DMS153 (cell line): ENCODE results near the gene FUT1.
"Not testable (repeated sequence)": the region's sequence is repeated elsewhere in the genome, so short reads cannot be mapped to it uniquely, and the experiment has no call there.

Experiments used
- DNase-seq: peaks from one replicate; lab custom pipeline; 2025; lab: John Stamatoyannopoulos, UW

Gene FUT1

DNA sequence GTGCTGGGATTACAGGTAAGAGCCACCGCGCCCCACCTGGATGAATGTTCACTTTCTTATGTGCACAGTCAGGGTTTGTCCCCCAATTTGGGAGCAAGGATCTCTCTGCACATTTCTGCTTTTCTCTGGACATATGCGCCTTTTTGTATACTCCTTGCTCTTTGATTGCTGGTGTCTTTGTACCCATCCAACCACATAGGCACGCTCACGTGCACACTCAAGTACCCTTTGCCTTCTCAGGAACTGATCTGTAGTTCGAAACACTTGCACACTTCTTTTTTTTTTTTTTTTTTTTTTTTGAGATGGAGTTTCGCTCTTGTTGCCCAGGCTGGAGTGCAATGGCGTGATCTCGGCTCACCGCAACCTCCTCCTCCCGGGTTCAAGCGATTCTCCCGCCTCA lies 34.3 kb downstream of the FUT1 start:
- not testable (repeated sequence) for DNase-seq

DNA sequence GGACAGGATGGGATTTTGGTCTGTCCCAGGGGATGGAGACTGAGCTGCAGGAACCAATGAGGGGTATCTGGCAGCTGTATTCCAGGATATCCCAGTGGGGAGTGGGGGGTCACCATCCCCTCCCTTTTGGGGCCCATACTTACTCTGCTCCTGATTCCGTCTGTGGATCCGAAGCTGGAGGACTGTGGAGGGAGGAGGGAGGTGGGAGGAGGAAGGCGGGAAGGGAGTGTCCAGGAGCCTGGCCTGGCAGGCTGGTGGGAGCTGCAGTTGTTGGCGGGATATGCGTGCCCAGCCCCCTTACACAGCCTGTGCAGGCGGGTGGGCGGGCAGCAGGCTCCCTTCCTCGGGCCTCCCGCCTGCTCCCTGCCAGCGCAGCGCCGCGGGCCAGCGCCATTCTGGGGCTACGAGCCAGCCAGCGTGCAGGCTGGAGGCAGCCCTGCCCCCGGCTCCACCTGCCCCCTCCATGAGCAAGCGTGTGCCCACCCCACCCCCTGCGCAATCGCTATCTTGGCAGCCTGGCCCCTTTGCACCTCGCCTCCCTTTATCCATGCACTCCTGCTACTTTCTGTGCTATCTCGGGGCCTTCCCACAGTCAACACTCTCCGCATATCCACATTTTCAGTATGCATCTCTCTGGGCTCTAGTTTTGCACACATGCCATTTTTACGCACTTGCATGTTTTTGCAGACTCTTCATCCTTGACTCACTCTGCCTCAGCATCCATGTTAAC lies 35.7 kb downstream of the FUT1 start:
- DNase-seq: no peak

DNA sequence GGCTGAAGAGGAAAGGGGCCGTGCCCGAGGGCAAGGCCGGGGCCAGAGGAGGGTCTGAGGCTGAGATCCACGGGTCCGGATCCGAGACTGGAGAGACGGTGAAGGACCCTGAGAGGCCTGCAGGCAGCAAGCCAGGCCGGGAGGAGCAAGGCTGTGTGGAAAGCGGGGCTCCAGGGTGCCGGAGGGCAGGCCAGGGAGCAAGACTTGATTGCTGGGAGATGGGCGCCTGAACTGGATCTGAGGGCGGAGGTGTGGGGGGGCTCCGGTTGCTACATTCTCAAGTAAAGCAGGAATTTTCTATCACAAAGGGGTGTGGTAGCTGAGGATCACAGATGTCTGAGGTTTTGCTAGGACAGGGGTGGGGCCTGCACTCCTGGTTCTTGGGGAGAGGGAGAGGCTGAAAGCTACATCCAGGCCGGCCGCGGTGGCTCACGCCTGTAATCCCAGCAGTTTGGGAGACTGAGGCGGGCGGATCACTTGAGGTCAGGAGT lies 36.7 kb downstream of the FUT1 start:
- DNase-seq: no peak

DNA sequence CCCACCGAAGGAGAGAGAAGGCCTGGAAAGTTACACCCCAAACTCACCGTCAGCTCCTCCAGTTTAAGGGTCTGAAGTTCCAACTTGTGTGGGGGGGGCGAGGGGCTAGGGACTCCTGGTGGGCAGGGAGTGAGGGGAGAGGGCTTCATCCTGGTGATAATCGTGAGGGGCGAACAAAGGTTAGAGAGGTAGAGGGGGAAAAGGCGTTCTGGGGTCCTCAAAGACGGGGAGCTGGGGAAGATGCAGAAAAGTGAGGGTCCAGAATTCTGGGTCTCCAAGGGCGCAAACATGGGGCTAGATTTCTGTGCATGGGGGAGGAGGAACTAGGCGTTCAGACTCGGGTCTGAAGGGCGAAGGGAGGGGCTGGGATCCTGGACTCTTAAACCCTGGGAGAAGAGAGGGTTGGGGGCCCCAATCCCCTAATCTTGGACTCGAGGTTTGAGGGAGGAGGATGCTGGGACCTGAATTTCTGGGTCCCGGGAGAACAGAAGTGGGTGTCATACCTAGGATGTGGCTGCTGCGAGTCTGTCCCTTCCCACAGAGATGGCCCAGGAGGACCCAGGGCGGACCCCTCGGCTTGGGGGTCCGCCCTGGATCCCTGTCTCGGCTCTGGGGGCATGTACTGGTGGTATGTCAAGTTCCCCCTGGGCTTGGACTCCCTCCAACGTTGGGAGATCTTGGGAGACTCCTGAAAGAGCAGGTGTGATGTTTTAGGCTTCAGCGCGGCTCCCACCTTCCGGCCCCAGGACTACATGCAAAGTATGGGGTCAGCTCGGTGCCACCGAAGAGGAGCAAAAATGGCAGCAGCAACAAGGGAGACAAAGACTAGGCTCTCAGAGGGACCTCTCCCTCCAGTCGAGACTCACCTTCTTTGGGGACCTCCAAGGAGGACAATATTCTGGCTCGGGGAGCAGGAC lies 37.4 kb downstream of the FUT1 start:
- DNase-seq: no peak

DNA sequence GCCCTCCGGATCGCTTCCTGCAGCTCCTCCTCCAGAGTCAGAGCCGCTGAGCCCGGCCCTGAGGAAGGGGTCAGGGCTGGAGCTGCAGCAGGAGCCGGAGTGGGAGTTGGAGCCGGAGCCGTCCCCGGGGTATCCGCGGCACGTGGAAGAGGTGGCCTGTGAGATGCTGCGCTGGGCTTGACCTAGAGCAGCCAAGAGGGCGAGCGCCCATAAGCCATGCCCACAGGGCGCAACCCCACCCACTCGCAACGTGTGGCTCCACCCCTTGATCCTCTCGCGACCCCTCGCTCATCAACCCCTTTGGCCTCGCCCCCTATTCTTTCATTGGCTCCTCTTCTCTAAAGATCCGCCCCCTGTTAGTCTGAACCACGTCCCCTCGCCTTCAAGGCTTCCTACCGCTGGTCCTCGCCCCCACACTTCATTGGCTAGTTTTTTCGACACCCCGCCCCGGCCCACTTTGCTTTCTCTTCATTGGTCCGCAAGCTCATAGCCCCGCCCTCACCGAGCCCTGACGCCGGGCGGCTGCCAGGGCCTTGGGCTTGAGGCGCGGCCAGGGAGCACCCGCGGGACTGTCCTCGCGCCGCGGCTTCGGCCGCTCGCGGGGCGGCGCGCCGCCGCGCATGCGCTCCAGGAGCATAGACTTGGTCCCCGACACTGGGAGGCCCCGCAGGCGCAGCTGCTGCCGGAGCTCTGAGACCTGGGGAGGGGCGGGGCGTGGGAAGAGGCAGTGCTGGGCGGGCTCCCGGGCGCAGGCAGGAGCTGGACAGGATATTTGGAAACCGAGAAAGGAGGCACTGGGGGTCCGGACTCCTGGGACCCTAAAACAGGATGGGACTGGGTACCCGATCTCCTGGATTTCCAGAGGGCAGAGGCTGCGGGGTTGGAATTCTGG lies 38.3 kb downstream of the FUT1 start:
- DNase-seq: peak; percentile 99

DNA sequence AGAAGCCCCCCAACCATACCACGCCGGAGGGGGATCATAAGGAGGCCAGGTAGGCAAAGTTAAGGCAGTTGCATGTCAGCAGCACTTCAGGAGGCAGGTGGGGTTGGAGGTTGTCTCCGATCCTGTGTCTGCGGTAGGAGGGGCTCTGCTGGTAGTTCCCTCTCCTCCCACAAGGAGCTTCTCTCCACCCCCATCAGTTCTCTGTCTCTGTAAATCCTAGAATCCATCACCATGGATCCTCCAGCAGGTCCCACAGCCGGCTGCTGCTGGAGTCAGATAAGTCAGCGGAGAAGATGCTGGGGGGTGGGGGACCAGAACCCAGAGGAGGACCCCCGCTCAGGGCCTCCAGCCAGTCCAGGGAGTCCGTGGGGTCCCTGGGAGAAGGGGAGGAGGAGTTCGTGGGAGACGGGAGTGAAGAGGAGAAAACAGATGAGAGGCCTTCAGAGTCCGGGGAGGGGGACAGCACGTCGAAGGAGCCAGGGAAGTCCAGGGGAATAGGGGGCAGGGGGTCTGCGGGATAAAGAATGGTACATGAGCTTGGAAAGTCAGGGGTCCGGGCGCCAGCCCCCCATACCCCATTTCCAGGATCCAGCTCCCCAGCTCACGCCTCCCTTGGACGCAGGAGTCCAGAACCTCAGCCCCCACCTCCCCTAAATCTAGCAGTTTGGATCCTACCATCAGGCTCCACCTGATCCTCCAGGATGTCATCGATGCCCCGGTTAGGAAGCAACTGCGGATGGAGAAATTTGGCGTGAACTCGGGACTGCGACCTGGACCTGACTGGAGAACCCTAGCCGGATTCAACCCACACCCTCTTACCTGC lies 39.2 kb downstream of the FUT1 start:
- DNase-seq: no peak

DNA sequence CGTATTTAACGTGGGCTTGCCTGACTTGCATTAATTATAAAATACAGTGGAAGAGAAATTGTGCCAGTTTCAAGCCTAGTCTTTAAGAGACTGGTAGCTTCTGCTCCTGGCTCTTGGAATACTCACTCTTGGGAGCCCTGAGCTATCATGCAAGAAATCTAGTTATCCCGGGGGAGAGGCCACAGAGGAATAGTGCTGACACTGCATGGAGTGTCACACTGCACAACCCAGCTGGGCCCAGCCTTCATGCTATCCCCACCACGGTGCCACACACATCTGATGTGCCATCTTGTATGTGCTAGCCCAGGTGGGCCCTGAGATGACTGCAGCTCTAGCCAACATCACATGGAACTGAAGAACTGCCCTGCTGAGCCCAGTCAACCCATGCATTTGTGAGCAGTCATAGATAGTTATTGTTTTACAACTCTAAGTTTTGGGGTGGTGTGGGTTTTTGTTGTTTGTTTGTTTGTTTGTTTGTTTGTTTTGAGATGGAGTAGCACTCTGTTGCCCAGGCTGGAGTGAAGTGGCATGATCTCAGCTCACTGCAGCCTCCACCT lies 41.3 kb downstream of the FUT1 start:
- DNase-seq: no peak

DNA sequence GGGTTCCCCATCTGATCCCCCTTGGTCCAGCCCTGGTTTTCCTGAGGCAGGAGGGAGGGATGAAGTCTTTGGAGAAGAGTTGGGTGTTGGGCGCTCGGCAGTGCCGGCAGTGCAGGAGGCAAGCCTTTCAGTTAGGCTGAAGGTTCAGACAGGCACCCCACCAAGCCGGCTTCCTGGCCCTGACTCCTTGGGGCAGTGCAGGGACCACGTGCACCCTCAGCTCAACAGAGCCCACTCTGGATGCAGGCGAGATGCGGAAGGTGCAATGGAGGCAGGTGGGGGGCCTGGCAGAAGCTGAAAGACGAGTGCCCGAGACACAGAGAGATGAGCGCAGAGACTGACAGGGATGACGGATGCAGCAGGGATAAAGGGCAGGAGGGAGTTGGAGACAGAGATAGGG lies 44.0 kb downstream of the FUT1 start:
- no peak for DNase-seq

DNA sequence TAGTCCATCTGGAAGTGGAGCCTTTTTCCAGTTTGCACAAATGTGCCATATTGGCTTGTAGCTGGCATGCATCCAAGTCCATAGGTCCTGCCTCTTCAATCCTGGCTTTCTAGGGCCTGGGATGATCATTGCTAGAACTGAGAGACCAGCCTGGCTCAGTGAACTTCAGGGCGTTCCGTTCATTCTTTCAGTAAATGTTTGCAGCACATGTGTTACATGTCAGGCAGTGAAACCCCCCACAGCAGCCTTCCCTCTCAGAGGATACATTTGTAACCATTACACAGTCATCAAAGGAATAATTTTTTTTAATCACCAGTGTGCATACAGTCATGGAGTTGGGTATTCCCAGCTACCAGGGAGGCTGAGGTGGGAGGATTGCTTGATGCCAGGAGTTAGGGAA lies 47.0 kb downstream of the FUT1 start:
- DNase-seq: no peak

DNA sequence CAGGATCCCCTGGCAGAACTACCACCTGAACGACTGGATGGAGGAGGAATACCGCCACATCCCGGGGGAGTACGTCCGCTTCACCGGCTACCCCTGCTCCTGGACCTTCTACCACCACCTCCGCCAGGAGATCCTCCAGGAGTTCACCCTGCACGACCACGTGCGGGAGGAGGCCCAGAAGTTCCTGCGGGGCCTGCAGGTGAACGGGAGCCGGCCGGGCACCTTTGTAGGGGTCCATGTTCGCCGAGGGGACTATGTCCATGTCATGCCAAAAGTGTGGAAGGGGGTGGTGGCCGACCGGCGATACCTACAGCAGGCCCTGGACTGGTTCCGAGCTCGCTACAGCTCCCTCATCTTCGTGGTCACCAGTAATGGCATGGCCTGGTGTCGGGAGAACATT lies 49.1 kb downstream of the FUT1 start:
- DNase-seq: no peak

DNA sequence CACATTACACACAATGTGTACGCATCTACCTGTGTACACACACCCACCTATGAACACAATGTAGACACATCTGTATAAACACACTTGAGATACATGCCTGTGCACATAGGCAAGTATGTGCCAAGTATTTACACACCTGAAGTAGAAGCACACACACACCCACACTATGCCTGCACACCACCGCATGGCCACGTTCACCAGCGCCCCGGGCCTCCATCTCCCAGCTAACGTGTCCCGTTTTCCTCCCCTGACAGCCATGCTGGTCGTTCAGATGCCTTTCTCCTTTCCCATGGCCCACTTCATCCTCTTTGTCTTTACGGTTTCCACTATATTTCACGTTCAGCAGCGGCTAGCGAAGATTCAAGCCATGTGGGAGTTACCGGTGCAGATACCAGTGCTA lies 49.7 kb downstream of the FUT1 start:
- DNase-seq: no peak

DNA sequence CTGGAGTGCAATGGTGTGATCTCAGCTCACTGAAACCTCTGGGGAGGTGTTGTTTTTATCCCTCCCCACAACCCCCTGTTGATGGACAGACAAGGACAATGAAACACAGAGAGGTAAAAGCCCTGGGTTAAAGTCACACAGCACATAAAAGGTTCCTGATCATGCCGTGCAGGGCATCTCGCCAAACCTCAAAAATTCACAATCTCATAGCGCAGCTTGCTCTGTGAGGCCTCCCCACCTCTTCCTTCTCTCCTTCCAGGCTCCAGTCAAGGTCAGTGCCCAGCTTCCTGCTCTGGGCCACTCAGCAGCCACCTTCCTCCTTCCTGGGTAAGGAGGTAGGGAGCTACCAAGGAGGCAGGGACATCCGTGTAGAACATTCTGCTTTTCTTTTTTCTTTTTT lies 54.4 kb downstream of the FUT1 start:
- no peak for DNase-seq
